SU-DHL-6 (cell line): ENCODE data around the gene IP6K3.

ENCODE experiments used
- CTCF ChIP-seq: fragments of 200-600 bp; sonication (generic); IDR thresholded peaks from one replicate; pipeline ENCODE4 v1.5.1; 2017; ENCODE audit warnings: antibody characterized with exemption, mild to moderate bottlenecking, low read length, moderate library complexity; ENCODE audit not compliant: insufficient read depth, poor library complexity, severe bottlenecking
- EZH2phosphoT487 ChIP-seq: fragments of 200-600 bp; sonication (generic), shearing (Covaris generic); conservative IDR thresholded peaks from 2 replicates; pipeline ENCODE4 v1.6.1; 2018; ENCODE audit warnings: mild to moderate bottlenecking, antibody characterized with exemption, low read length, moderate library complexity, mixed read lengths

GRCh38 chr6:33686225-33686924, 60.3 kb downstream of the IP6K3 start:
- TF ChIP-seq CTCF (no peak), EZH2phosphoT487 (no peak)
